Neutrophil (primary cell): ENCODE measurements around the gene TSEN34.
A peak's percentile ranks its signal among the peaks of the same experiment; 100 is the strongest.
"Not testable (repeated sequence)": the region's sequence is repeated elsewhere in the genome, so short reads cannot be mapped to it uniquely, and the experiment has no call there.

Experiments
- H3K27ac ChIP-seq: fragments of 200-600 bp; sonication (generic); 2 replicates; pipeline ENCODE4 v1.5.1; 2016; ENCODE audit warnings: mild to moderate bottlenecking, moderate library complexity
- H3K27me3 ChIP-seq: fragments of 200-600 bp; sonication (generic); 2 replicates; pipeline ENCODE4 v1.6.0; 2016; ENCODE audit warnings: mild to moderate bottlenecking
- H3K36me3 ChIP-seq: fragments of 200-600 bp; sonication (generic); 2 replicates; pipeline ENCODE4 v1.5.1; 2017
- H3K4me1 ChIP-seq, 2 experiments: fragments of 200-600 bp in 1 of 2; sonication (generic) in 1 of 2; 1 replicate in 1 of 2; 2 replicates in 1 of 2; pipeline versions ENCODE4 v1.5.1 to v1.6.1; 2013 to 2016; ENCODE audit warnings: low read depth in 1 of 2, low read length in 1 of 2, mild to moderate bottlenecking in 1 of 2, moderate library complexity in 1 of 2; ENCODE audit not compliant: control insufficient read depth in 1 of 2, insufficient read depth in 1 of 2
- H3K4me3 ChIP-seq, 2 experiments: fragments of 200-600 bp in 1 of 2; sonication (generic) in 1 of 2; 1 replicate in 1 of 2; 2 replicates in 1 of 2; pipeline ENCODE4 v1.5.1; 2013 to 2016; ENCODE audit warnings: low read depth in 1 of 2, low read length in 1 of 2, mild to moderate bottlenecking in 1 of 2, moderate library complexity in 1 of 2
- H3K9me3 ChIP-seq: fragments of 200-600 bp; sonication (generic); 2 replicates; pipeline ENCODE4 v1.5.1; 2016
- CTCF ChIP-seq: fragments of 200-600 bp; sonication (generic); IDR thresholded peaks from 2 replicates; pipeline ENCODE4 v1.5.1; 2016; ENCODE audit warnings: antibody characterized with exemption

Gene TSEN34

GRCh38 chr19:54218960-54219661 is 28.0 kb downstream of the TSEN34 start:
- Histone ChIP-seq H3K27ac (peak overlapping the region; percentile 79), H3K27me3 (no peaks in the 10 kb centered on the region), H3K9me3 (no peaks in the 10 kb centered on the region), H3K4me3 (peak overlapping the region; percentile 32 to 35), H3K4me1 (peaks cover 68 to 73% of the 10 kb centered on the region in 2 experiments), H3K36me3 (peaks cover 66% of the 10 kb centered on the region)
- no peak for TF ChIP-seq CTCF

- H3K4me1 ChIP-seq = peaks cover 68 to 73% of the 10 kb centered on the region in 2 experiments
- not testable (repeated sequence) for H3K27me3 ChIP-seq, H3K9me3 ChIP-seq
- peaks cover 66% of the 10 kb centered on the region for H3K36me3 ChIP-seq
- H3K27ac ChIP-seq = peak overlapping the region; percentile 79
- peak overlapping the region; percentile 32 to 35 for H3K4me3 ChIP-seq
These were observed 28.6 kb downstream of the TSEN34 start for GRCh38 chr19:54219702-54220101.

- peaks cover 46% of the 10 kb centered on the region for H3K36me3 ChIP-seq
- peaks cover 53 to 57% of the 10 kb centered on the region in 2 experiments for H3K4me1 ChIP-seq
- peak overlapping the region; percentile 92 for H3K27ac ChIP-seq
- peak overlapping the region; percentile 82 to 88 for H3K4me3 ChIP-seq
- not testable (repeated sequence) for H3K27me3 ChIP-seq, H3K9me3 ChIP-seq
These were observed 30.8 kb downstream of the TSEN34 start for GRCh38 chr19:54221947-54222346.

- H3K9me3 ChIP-seq, H3K27me3 ChIP-seq: not testable (repeated sequence)
- peak within 1 kb of the TSS; percentile 82 to 88 for H3K4me3 ChIP-seq
- peak within 1 kb of the TSS; percentile 92 for H3K27ac ChIP-seq
- TF ChIP-seq CTCF = peak; percentile 15
- peaks cover 39% of the 10 kb centered on the region for H3K36me3 ChIP-seq
- peaks cover 52% of the 10 kb centered on the region in 2 experiments for H3K4me1 ChIP-seq
These were observed 31.6 kb downstream of the TSEN34 start, which contains the start of gene LILRB3 for GRCh38 chr19:54222474-54223276. TSS of gene LILRB3 (minus strand) at chr19:54223007. CDS start at chr19:54222976, 31 bp downstream.

- H3K27ac ChIP-seq = peak overlapping the region; percentile 92
- H3K27me3 ChIP-seq, H3K9me3 ChIP-seq: not testable (repeated sequence)
- H3K4me1 ChIP-seq = peaks cover 45 to 49% of the 10 kb centered on the region in 2 experiments
- H3K36me3 ChIP-seq = peaks cover 32% of the 10 kb centered on the region
- H3K4me3 ChIP-seq = peak overlapping the region; percentile 82 to 88
These were observed 32.3 kb downstream of the TSEN34 start for GRCh38 chr19:54223277-54223936.

- Histone ChIP-seq H3K4me3 (peak overlapping the region in 1 of 2 experiments; percentile 88), H3K27ac (peak overlapping the region; percentile 92), H3K4me1 (peaks cover 40 to 44% of the 10 kb centered on the region in 2 experiments), H3K36me3 (peaks cover 27% of the 10 kb centered on the region)
- not testable (repeated sequence) for H3K27me3 ChIP-seq, H3K9me3 ChIP-seq
These were observed 32.8 kb downstream of the TSEN34 start for GRCh38 chr19:54223937-54224281.

- peaks cover 33 to 37% of the 10 kb centered on the region in 2 experiments for H3K4me1 ChIP-seq
- not testable (repeated sequence) for H3K4me3 ChIP-seq, H3K27me3 ChIP-seq, H3K27ac ChIP-seq, H3K9me3 ChIP-seq
- peaks cover 20% of the 10 kb centered on the region for H3K36me3 ChIP-seq
These were observed 33.5 kb downstream of the TSEN34 start for GRCh38 chr19:54224619-54225018.
